Neural cell (in vitro differentiated cells): Measurements from ENCODE around the gene LRRC49. TPM values are rescaled to one million over a fixed set of nuclear protein-coding genes. Genes with fewer than 3 reads are reported as not detected.
"Not testable (repeated sequence)": the region's sequence is repeated elsewhere in the genome, so short reads cannot be mapped to it uniquely, and the experiment has no call there.

ENCODE experiments used
- H2AFZ ChIP-seq: fragments of 200-600, 300-800 bp; sonication (generic), shearing (Covaris generic); 2 replicates; pipeline ENCODE4 v1.6.0; 2014; ENCODE audit warnings: low read depth, mild to moderate bottlenecking, antibody characterized with exemption, low read length, moderate library complexity
- H3F3A ChIP-seq: fragments of 200-600 bp; shearing (Covaris generic); 2 replicates; pipeline ENCODE4 v1.6.1; 2016; ENCODE audit warnings: mild to moderate bottlenecking, moderate library complexity, mixed read lengths, antibody characterized with exemption, low read length; ENCODE audit not compliant: insufficient read depth, poor library complexity, severe bottlenecking
- H3K27ac ChIP-seq: fragments of 200-600, 300-800 bp; sonication (generic), shearing (Covaris generic); 2 replicates; pipeline ENCODE4 v1.5.1; 2014; ENCODE audit warnings: mild to moderate bottlenecking, low read length, moderate library complexity
- H3K27me3 ChIP-seq: fragments of 300-800, 200-600 bp; sonication (generic), shearing (Covaris generic); 2 replicates; pipeline ENCODE4 v1.6.0; 2014; ENCODE audit warnings: mild to moderate bottlenecking, low read depth, low read length, moderate library complexity; ENCODE audit not compliant: insufficient read depth
- H3K36me3 ChIP-seq: fragments of 300-800, 200-600 bp; sonication (generic), shearing (Covaris generic); 2 replicates; pipeline ENCODE4 v1.5.1; 2014; ENCODE audit warnings: mild to moderate bottlenecking, antibody characterized with exemption, low read length, moderate library complexity; ENCODE audit not compliant: insufficient read depth
- H3K4me2 ChIP-seq: fragments of 300-800, 200-600 bp; sonication (generic), shearing (Covaris generic); 2 replicates; pipeline ENCODE4 v1.6.0; 2014; ENCODE audit warnings: mild to moderate bottlenecking, low read length
- H3K4me3 ChIP-seq: fragments of 300-800, 200-600 bp; sonication (generic), shearing (Covaris generic); 2 replicates; pipeline ENCODE4 v1.5.1; 2014; ENCODE audit warnings: mild to moderate bottlenecking, low read length, moderate library complexity
- H3K79me2 ChIP-seq: fragments of 200-600 bp; shearing (Covaris generic); replicated peaks from 2 replicates; pipeline ENCODE4 v1.6.0; 2014; ENCODE audit warnings: mild to moderate bottlenecking, low read length, moderate library complexity; ENCODE audit not compliant: insufficient read depth
- H3K9ac ChIP-seq: fragments of 300-800, 200-600 bp; sonication (generic), shearing (Covaris generic); 2 replicates; pipeline ENCODE4 v1.6.1; 2016; ENCODE audit warnings: mild to moderate bottlenecking, low read length, mixed read lengths
- H3K9me2 ChIP-seq: fragments of 200-600 bp; shearing (Covaris generic); 2 replicates; pipeline ENCODE4 v1.6.1; 2016; ENCODE audit warnings: mild to moderate bottlenecking, low read length, mixed read lengths; ENCODE audit not compliant: insufficient read depth
- H3K9me3 ChIP-seq: fragments of 200-600, 300-800 bp; sonication (generic), shearing (Covaris generic); 2 replicates; pipeline ENCODE4 v1.6.1; 2016; ENCODE audit warnings: mild to moderate bottlenecking, mixed run types, low read length, moderate library complexity, mixed read lengths
- H4K20me1 ChIP-seq: fragments of 200-600 bp; shearing (Covaris generic); 2 replicates; pipeline ENCODE4 v1.6.1; 2016; ENCODE audit warnings: mild to moderate bottlenecking, mixed run types; ENCODE audit not compliant: insufficient read depth
- CTCF ChIP-seq: fragments of 450-650 bp; IDR thresholded peaks from 2 replicates; pipeline ENCODE4 v1.5.1; 2014; ENCODE audit warnings: antibody characterized with exemption, mild to moderate bottlenecking, moderate library complexity; ENCODE audit not compliant: poor library complexity, severe bottlenecking
- EP300 ChIP-seq: fragments of 450-650 bp; conservative IDR thresholded peaks from 2 replicates; pipeline ENCODE4 v1.6.1; 2014; ENCODE audit warnings: antibody characterized with exemption, mild to moderate bottlenecking, moderate library complexity; ENCODE audit not compliant: poor library complexity, severe bottlenecking
- EZH2 ChIP-seq: fragments of 200-600, 300-800 bp; shearing (Covaris generic), sonication (generic); IDR thresholded peaks from 2 replicates; pipeline ENCODE4 v1.6.1; 2014; ENCODE audit warnings: antibody characterized with exemption, low read length, borderline replicate concordance, mild to moderate bottlenecking; ENCODE audit not compliant: insufficient read depth, poor library complexity, severe bottlenecking
- MXI1 ChIP-seq: fragments of 450-650 bp; conservative IDR thresholded peaks from 2 replicates; pipeline ENCODE4 v1.6.1; 2014; ENCODE audit warnings: antibody characterized with exemption, mild to moderate bottlenecking; ENCODE audit not compliant: poor library complexity, severe bottlenecking
- POLR2AphosphoS5 ChIP-seq: IDR thresholded peaks from 2 replicates; pipeline ENCODE4 v1.6.1; 2012
- RAD21 ChIP-seq: fragments of 450-650 bp; conservative IDR thresholded peaks from 2 replicates; pipeline ENCODE4 v1.6.1; 2014; ENCODE audit warnings: antibody characterized with exemption, mild to moderate bottlenecking, moderate library complexity
- REST ChIP-seq: IDR thresholded peaks from 2 replicates; pipeline ENCODE4 v1.6.1; 2012; ENCODE audit warnings: borderline replicate concordance
- SMC3 ChIP-seq: fragments of 450-650 bp; conservative IDR thresholded peaks from 2 replicates; pipeline ENCODE4 v1.6.1; 2014; ENCODE audit warnings: antibody characterized with exemption, mild to moderate bottlenecking, moderate library complexity; ENCODE audit not compliant: poor library complexity
- TAF1 ChIP-seq: IDR thresholded peaks from 2 replicates; pipeline ENCODE4 v1.6.1; 2012; ENCODE audit warnings: low read depth
- polyA plus RNA-seq: library from polyadenylated mRNA; depleted of rRNA; stranded (reverse); fragments of >200 nt; gene quantifications from 2 replicates; pipeline ENCODE4 v1.2.3, GENCODE V29; 2014

Gene LRRC49
- polyA plus RNA-seq, 1 donor from 2014 or later = 141 TPM

GRCh38 chr15:70867911-70868467, 24.6 kb upstream of the LRRC49 start:
- no peaks in the 10 kb centered on the region for H3K36me3 ChIP-seq
- H3K27ac ChIP-seq = no peak overlapping the region
- H3K4me2 ChIP-seq = no peak overlapping the region
- no peaks in the 10 kb centered on the region for H3K9me3 ChIP-seq
- no peaks in the 10 kb centered on the region for H4K20me1 ChIP-seq
- H3K9me2 ChIP-seq = no peaks in the 10 kb centered on the region
- no peaks in the 10 kb centered on the region for H3K79me2 ChIP-seq
- no peak overlapping the region for H2AFZ ChIP-seq
- no peaks in the 10 kb centered on the region for H3K27me3 ChIP-seq
- no peak overlapping the region for H3K9ac ChIP-seq
- no peak overlapping the region for H3K4me3 ChIP-seq
- TF ChIP-seq SMC3 = no peak
- peak; percentile 28 for TF ChIP-seq POLR2AphosphoS5
- no peaks in the 10 kb centered on the region for H3F3A ChIP-seq

- no peak overlapping the region for H3K4me2 ChIP-seq
These were observed 23.3 kb upstream of the LRRC49 start for GRCh38 chr15:70869346-70869745.

GRCh38 chr15:70870051-70870450, 22.6 kb upstream of the LRRC49 start:
- Histone ChIP-seq H3F3A (no peaks in the 10 kb centered on the region), H3K4me2 (no peak overlapping the region), H2AFZ (no peak overlapping the region), H3K9me3 (no peaks in the 10 kb centered on the region), H3K9me2 (no peaks in the 10 kb centered on the region), H3K4me3 (no peak overlapping the region), H3K79me2 (no peaks in the 10 kb centered on the region), H3K27me3 (no peaks in the 10 kb centered on the region), H4K20me1 (no peaks in the 10 kb centered on the region), H3K27ac (no peak overlapping the region), H3K9ac (no peak overlapping the region), H3K36me3 (no peaks in the 10 kb centered on the region)
- TF ChIP-seq RAD21 (no peak), POLR2AphosphoS5 (no peak), REST (no peak), TAF1 (no peak), MXI1 (no peak), EP300 (no peak), CTCF (no peak), EZH2 (no peak), SMC3 (no peak)

More at GRCh38 chr15:70869346-70869745, 23.3 kb upstream of the LRRC49 start:
- Histone ChIP-seq H3K27me3 (no peaks in the 10 kb centered on the region), H4K20me1 (no peaks in the 10 kb centered on the region), H3K4me3 (no peak overlapping the region), H3K79me2 (no peaks in the 10 kb centered on the region), H3K36me3 (no peaks in the 10 kb centered on the region), H3K9me3 (no peaks in the 10 kb centered on the region), H3K9me2 (no peaks in the 10 kb centered on the region), H3K27ac (no peak overlapping the region), H3F3A (no peaks in the 10 kb centered on the region), H3K9ac (no peak overlapping the region), H2AFZ (no peak overlapping the region)
- TF ChIP-seq POLR2AphosphoS5 (no peak), SMC3 (no peak), MXI1 (no peak), TAF1 (no peak), EP300 (no peak)

GRCh38 chr15:70871490-70871889, 21.1 kb upstream of the LRRC49 start:
- not testable (repeated sequence) for H3K9ac ChIP-seq, H3K4me2 ChIP-seq, H3F3A ChIP-seq, H3K79me2 ChIP-seq, H4K20me1 ChIP-seq, H3K9me2 ChIP-seq, H3K27me3 ChIP-seq, H3K27ac ChIP-seq, H3K4me3 ChIP-seq, H3K9me3 ChIP-seq, H3K36me3 ChIP-seq, H2AFZ ChIP-seq
